T-cell (primary cell): ENCODE results near the gene SUGP1. TPM values are rescaled to one million over a fixed set of nuclear protein-coding genes. Genes with fewer than 3 reads are reported as not detected.

Experiments used
- ATAC-seq, 4 experiments: fragments of 200-7000 bp in 3 of 4; fragments of 150-1000 bp in 1 of 4; cut with Tn5 transposase; replicated peaks in 1 of 4; 1 replicate in 3 of 4; 2 replicates in 1 of 4; pipeline ENCODE4 v1.10.0; 2021; ENCODE audit warnings: moderate library complexity in 3 of 4, mild to moderate bottlenecking in 2 of 4, moderate number of reproducible peaks in 1 of 4
- CTCF ChIA-PET, 2 donors: fragments of 300-600 bp; sonication (Branson Sonifier 250); formaldehyde crosslinking; loops; one replicate each; lab custom pipeline; 2022; ENCODE audit warnings: antibody characterized with exemption in 2 of 2; lab: Charles Lee
- POLR2A ChIA-PET, 2 donors: fragments of 300-600 bp; sonication (Branson Sonifier 250); formaldehyde crosslinking; loops; one replicate each; lab custom pipeline; 2022; ENCODE audit warnings: antibody characterized with exemption in 2 of 2; lab: Charles Lee
- DNase-seq, 35 experiments: peaks; one replicate each; pipeline versions ENCODE4 v3.0.0 to v3.0.0-alpha.2; 2013 to 2023
- H3K27ac ChIP-seq: one replicate; pipeline ENCODE4 v1.5.1; 2013; ENCODE audit warnings: low read length
- H3K27me3 ChIP-seq, 2 experiments: replicated peaks in 1 of 2; 1 replicate in 1 of 2; 2 replicates in 1 of 2; pipeline versions ENCODE4 v1.6.1 to v1.7.0; 2013; ENCODE audit warnings: low read length in 1 of 2, mixed read lengths in 1 of 2; ENCODE audit not compliant: control insufficient read depth in 2 of 2, insufficient read depth in 2 of 2; ENCODE audit errors: extremely low read depth in 1 of 2
- H3K36me3 ChIP-seq, 2 donors: 1 replicate in 1 of 2; 2 replicates in 1 of 2; pipeline versions ENCODE4 v1.6.1 to v1.7.0; 2013; ENCODE audit warnings: low read length in 1 of 2; ENCODE audit not compliant: control insufficient read depth in 2 of 2, insufficient read depth in 1 of 2; ENCODE audit errors: extremely low read depth in 1 of 2
- H3K4me1 ChIP-seq, 2 experiments: 1 replicate in 1 of 2; 2 replicates in 1 of 2; pipeline versions ENCODE4 v1.6.1 to v1.7.0; 2013; ENCODE audit warnings: low read length in 2 of 2, mixed read lengths in 1 of 2; ENCODE audit not compliant: insufficient read depth in 2 of 2, control insufficient read depth in 1 of 2; ENCODE audit errors: extremely low read depth in 1 of 2
- H3K4me3 ChIP-seq, 2 donors: 1 replicate in 1 of 2; 2 replicates in 1 of 2; pipeline versions ENCODE4 v1.5.1 to v1.7.0; 2013; ENCODE audit warnings: mild to moderate bottlenecking in 2 of 2, low read length in 1 of 2, moderate library complexity in 1 of 2; ENCODE audit not compliant: control insufficient read depth in 1 of 2; ENCODE audit errors: extremely low read depth in 1 of 2
- H3K9me3 ChIP-seq: 2 replicates; pipeline ENCODE4 v1.7.0; 2013
- H3K27ac Mint-ChIP-seq, 2 donors: one replicate each; pipeline ENCODE4 v1.8.0; 2020 to 2021; ENCODE audit warnings: mild to moderate bottlenecking in 2 of 2, mixed read lengths in 2 of 2
- H3K27me3 Mint-ChIP-seq, 2 donors: one replicate each; pipeline ENCODE4 v1.8.0; 2021 to 2022; ENCODE audit warnings: mixed read lengths in 2 of 2
- H3K36me3 Mint-ChIP-seq: one replicate; pipeline ENCODE4 v1.8.0; 2021; ENCODE audit warnings: mixed read lengths
- H3K4me1 Mint-ChIP-seq, 3 donors: one replicate each; pipeline ENCODE4 v1.8.0; 2020 to 2022; ENCODE audit warnings: mixed read lengths in 3 of 3, mild to moderate bottlenecking in 1 of 3
- H3K4me3 Mint-ChIP-seq, 3 donors: one replicate each; pipeline ENCODE4 v1.8.0; 2020 to 2022; ENCODE audit warnings: mild to moderate bottlenecking in 3 of 3, mixed read lengths in 3 of 3, moderate library complexity in 3 of 3
- H3K9me3 Mint-ChIP-seq, 3 donors: one replicate each; pipeline ENCODE4 v1.8.0; 2020 to 2022; ENCODE audit warnings: mixed read lengths in 3 of 3
- WGBS: methylation state at CpG from one replicate; pipeline ENCODE4 v1.1.5; 2013; ENCODE audit warnings: missing lambda C conversion rate; ENCODE audit not compliant: insufficient coverage; 5-methylcytosine and 5-hydroxymethylcytosine counted together
- total RNA-seq, 35 experiments: library from RNA in 6 of 35; stranded (reverse) in 6 of 35; fragments of 120-200 nt in 1 of 35; gene quantifications; one replicate each; pipeline versions ENCODE4 v1.2.1 to v1.2.4 and lab custom pipeline; 2013 to 2026

The SUGP1 gene
- total RNA-seq, 5 donors from 2014 or later (not counting 1 experiment from before 2014, with no cell fraction given): 59.5 to 89.8 (median 87.4) TPM

DNA sequence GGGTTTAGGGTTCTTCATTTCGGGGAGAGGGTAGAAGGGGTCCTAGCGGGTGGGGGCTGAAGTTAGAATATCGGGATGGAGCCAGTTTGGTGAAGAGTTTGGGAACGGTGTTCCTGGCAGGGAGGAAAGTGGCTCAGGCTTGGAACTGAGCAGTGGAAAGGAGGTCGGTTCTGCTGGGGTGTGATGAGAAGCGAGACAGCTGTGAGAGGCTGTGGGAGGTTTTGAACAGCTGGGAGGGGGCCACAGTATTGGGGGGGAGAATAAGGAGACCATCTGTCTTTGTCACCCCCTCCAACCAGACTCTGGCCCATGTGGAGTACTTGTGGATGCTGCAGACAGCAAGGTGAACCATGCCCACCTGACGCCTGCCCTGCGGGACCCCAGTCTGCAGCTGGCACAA is 46.2 kb downstream of the SUGP1 start:
- Histone ChIP-seq H3K9me3 (no peaks in the 10 kb centered on the region), H3K4me1 (peaks cover 0 to 4% of the 10 kb centered on the region in 2 experiments), H3K27ac (no peak overlapping the region), H3K27me3 (peaks cover 2 to 40% of the 10 kb centered on the region in 2 experiments), H3K4me3 (no peak overlapping the region), H3K36me3 (peaks cover 11 to 39% of the 10 kb centered on the region in 2 donors)
- Mint-ChIP-seq H3K27me3 (peaks cover 9 to 21% of the 10 kb centered on the region in 2 donors), H3K27ac (no peak overlapping the region), H3K9me3 (no peaks in the 10 kb centered on the region), H3K4me1 (peaks cover 7 to 12% (median 10%) of the 10 kb centered on the region in 3 donors), H3K36me3 (peaks cover 20% of the 10 kb centered on the region), H3K4me3 (no peak overlapping the region)
- 96% methylated on average over 8 of the region's 8 CpGs for WGBS
- ATAC-seq (no peak), DNase-seq (no peak)
- POLR2A ChIA-PET: no interaction called here
- CTCF ChIA-PET: interaction anchor here in 1 of 2 donors (0.6 kb wide), 1 partner anchor 135 kb away, joined by 5 read pairs; no protein-coding TSS in a partner anchor

GRCh38 chr19:19271828-19272599 is 48.3 kb downstream of the SUGP1 start:
- Histone ChIP-seq H3K27me3 (peaks cover 2 to 32% of the 10 kb centered on the region in 2 experiments), H3K4me1 (peaks cover 0 to 4% of the 10 kb centered on the region in 2 experiments), H3K36me3 (peaks cover 0 to 18% of the 10 kb centered on the region in 2 donors), H3K9me3 (no peaks in the 10 kb centered on the region), H3K27ac (no peak overlapping the region), H3K4me3 (no peak overlapping the region)
- ATAC-seq: no peak
- no peak overlapping the region for H3K4me3 Mint-ChIP-seq
- 71% methylated on average over 4 of the region's 8 CpGs for WGBS
- ChIA-PET CTCF (no interaction called here), POLR2A (no interaction called here)
- H3K4me1 Mint-ChIP-seq: peaks cover 7 to 12% (median 10%) of the 10 kb centered on the region in 3 donors
- H3K9me3 Mint-ChIP-seq: no peaks in the 10 kb centered on the region
- H3K36me3 Mint-ChIP-seq: peaks cover 9% of the 10 kb centered on the region
- peaks cover 9 to 21% of the 10 kb centered on the region in 2 donors for H3K27me3 Mint-ChIP-seq
- H3K27ac Mint-ChIP-seq: no peak overlapping the region
- DNase-seq: no peak

- Mint-ChIP-seq H3K27me3 (peaks cover 9 to 21% of the 10 kb centered on the region in 2 donors), H3K4me1 (peaks cover 7 to 12% (median 10%) of the 10 kb centered on the region in 3 donors), H3K27ac (no peak overlapping the region), H3K4me3 (no peak overlapping the region), H3K36me3 (no peaks in the 10 kb centered on the region), H3K9me3 (no peaks in the 10 kb centered on the region)
- ATAC-seq (no peak), DNase-seq (no peak)
- Histone ChIP-seq H3K27ac (no peak overlapping the region), H3K36me3 (peaks cover 0 to 9% of the 10 kb centered on the region in 2 donors), H3K4me3 (no peak overlapping the region), H3K27me3 (peaks cover 2 to 32% of the 10 kb centered on the region in 2 experiments), H3K9me3 (no peaks in the 10 kb centered on the region), H3K4me1 (peaks cover 0 to 4% of the 10 kb centered on the region in 2 experiments)
- ChIA-PET POLR2A (interaction anchor here in 1 of 2 donors (0.6 kb wide), 2 partner anchors 9 to 194 kb away, joined by 3 read pairs; no protein-coding TSS in a partner anchor), CTCF (no interaction called here)
- WGBS: 92% methylated on average over 3 of the region's 8 CpGs
Observed at GRCh38 chr19:19270749-19271571, 49.3 kb downstream of the SUGP1 start.

DNA sequence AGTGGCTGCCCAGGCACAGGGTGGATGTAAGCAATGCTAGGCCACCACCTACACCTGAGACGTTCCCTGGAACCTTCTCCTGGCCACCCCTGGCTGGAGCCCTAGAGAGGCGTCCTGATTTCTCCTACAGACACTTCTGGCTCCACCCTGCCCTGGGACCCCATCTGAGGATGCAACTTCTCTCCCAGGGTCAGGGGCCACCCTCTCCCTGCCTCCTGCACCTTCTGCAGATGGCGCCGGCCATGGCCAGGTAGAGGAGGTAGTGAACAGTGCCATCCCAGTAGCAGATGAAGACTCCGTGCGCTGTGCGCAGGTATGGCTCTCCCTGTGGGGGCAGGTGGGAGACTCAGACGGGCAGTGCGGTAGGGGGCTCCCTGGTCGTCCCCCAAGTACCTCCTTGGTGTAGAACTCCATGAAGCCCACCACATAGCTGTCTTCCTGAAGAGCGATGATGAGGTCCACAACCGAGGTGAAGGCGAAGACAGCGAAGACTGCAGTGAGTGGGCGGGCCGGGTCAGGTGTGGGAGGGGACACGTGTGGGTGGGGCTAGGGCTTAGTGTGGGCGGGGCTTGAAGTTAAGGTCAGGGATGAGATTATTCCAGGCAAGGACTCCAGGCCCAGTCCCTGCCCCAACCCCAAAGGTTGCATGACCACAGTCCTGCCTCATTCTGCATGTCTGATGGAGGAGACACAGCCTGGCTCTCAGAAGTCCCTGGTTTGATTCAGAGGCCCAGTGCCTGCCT is 50.2 kb downstream of the SUGP1 start:
- no peaks in the 10 kb centered on the region for H3K9me3 ChIP-seq
- 78% methylated on average over 10 of the region's 18 CpGs for WGBS
- Mint-ChIP-seq H3K4me1 (peaks cover 7 to 12% (median 10%) of the 10 kb centered on the region in 3 donors), H3K27ac (no peak overlapping the region), H3K9me3 (no peaks in the 10 kb centered on the region), H3K36me3 (no peaks in the 10 kb centered on the region), H3K27me3 (peaks cover 9 to 21% of the 10 kb centered on the region in 2 donors), H3K4me3 (no peak overlapping the region)
- peaks cover 2 to 25% of the 10 kb centered on the region in 2 experiments for H3K27me3 ChIP-seq
- no peak overlapping the region for H3K4me3 ChIP-seq
- no peak overlapping the region for H3K27ac ChIP-seq
- DNase-seq (no peak), ATAC-seq (no peak)
- H3K4me1 ChIP-seq: peaks cover 0 to 4% of the 10 kb centered on the region in 2 experiments
- POLR2A ChIA-PET: interaction anchor here in 1 of 2 donors (0.6 kb wide), 1 partner anchor 10 kb away, joined by 3 read pairs; no protein-coding TSS in a partner anchor
- peaks cover 0 to 2% of the 10 kb centered on the region in 2 donors for H3K36me3 ChIP-seq
- CTCF ChIA-PET: no interaction called here

DNA sequence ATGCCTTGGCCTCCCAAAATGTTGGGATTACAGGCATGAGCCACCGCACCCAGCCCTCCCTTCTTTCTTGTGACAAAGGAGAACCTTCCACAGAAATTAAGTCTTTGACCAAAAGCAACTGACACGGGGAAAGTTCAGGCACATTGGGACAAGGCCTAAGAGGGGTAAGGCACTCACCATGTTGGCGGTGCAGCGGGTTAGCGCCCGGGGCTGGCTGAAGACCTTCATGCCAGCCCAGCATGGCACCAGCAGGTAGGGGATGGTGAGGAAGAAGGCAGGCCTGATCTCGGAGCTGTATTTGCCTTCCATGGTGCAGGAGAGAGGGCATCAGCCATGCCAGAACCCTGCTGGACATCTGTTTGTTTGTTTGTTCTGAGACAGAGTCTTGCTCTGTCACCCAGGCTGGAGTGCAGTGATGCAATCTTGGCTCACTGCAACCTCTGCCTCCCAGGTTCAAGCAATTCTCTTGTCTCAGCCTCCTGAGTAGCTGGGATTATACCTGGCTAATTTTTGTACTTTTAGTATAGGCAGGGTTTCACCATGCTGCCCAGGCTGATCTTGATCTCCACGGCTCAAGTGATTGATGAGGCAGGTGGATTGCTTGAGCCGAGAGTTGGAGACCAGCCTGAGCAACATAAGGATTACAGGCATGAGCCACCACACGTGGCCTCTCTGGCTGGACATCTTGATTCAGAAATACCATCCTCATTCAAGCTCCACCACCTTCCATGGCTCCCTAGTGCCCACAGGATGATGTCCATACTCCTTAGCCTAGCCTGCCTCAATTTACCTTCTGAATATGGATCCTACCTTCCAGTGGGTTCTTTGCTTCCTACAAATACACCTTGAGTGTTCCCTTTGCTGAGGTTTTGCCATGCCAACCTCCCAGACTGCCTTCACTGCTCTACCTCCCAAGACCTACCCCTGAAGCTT is 51.6 kb downstream of the SUGP1 start:
- peaks cover 8 to 20% of the 10 kb centered on the region in 2 donors for H3K27me3 Mint-ChIP-seq
- Histone ChIP-seq H3K4me1 (peaks cover 0 to 4% of the 10 kb centered on the region in 2 experiments), H3K27ac (no peak overlapping the region), H3K36me3 (no peaks in the 10 kb centered on the region), H3K27me3 (peaks cover 2 to 18% of the 10 kb centered on the region in 2 experiments), H3K4me3 (no peak overlapping the region), H3K9me3 (no peaks in the 10 kb centered on the region)
- ATAC-seq (no peak), DNase-seq (no peak)
- no peaks in the 10 kb centered on the region for H3K36me3 Mint-ChIP-seq
- H3K9me3 Mint-ChIP-seq: no peaks in the 10 kb centered on the region
- no peak overlapping the region for H3K27ac Mint-ChIP-seq
- ChIA-PET CTCF (no interaction called here), POLR2A (no interaction called here)
- H3K4me3 Mint-ChIP-seq: no peak overlapping the region
- 88% methylated on average over 8 of the region's 10 CpGs for WGBS
- H3K4me1 Mint-ChIP-seq: peaks cover 5 to 9% (median 7%) of the 10 kb centered on the region in 3 donors
